GM12878 (cell line): ENCODE measurements around the gene ADD2. TPM values are rescaled to one million over a fixed set of nuclear protein-coding genes. Genes with fewer than 3 reads are reported as not detected.

Source experiments
- ATAC-seq: fragments of 200-7000 bp; cut with Tn5 transposase; 3 replicates; pipeline ENCODE4 v1.9.1; 2020; ENCODE audit warnings: mild to moderate bottlenecking, moderate library complexity
- BruUV-seq: library from RNA; stranded (reverse); fragments of 400-500 nt; replicated peaks from 2 replicates; lab custom pipeline; 2021; lab: Mats Ljungman, UMichigan
- CTCF ChIA-PET: fragments of 300-600 bp; sonication (Branson Sonifier 250); formaldehyde crosslinking; extraction: SDS; loops from one replicate; lab custom pipeline; 2021; ENCODE audit warnings: inconsistent platforms; lab: Yijun Ruan, JAX
- POLR2A ChIA-PET: fragments of 350-600 bp; formaldehyde crosslinking; extraction: SDS; loops from one replicate; lab custom pipeline; 2021; ENCODE audit warnings: inconsistent platforms; lab: Charles Lee
- RAD21 ChIA-PET: fragments of 300-600 bp; sonication (Branson Sonifier 250); formaldehyde crosslinking; loops from one replicate; lab custom pipeline; 2023; ENCODE audit warnings: antibody characterized with exemption; ENCODE audit not compliant: unreplicated experiment; lab: Charles Lee
- SMC1A ChIA-PET: fragments of 300-600 bp; sonication (Branson Sonifier 250); formaldehyde crosslinking; loops from one replicate; lab custom pipeline; 2023; ENCODE audit not compliant: unreplicated experiment, uncharacterized antibody; lab: Charles Lee
- DNase-seq: peaks from one replicate; pipeline ENCODE4 v3.0.0-alpha.2; 2011; ENCODE audit warnings: low read depth, low spot score
- FAIRE-seq: peaks from 3 replicates; lab custom pipeline; 2011; peaks lifted over from hg19 to GRCh38; lab: Jason Lieb, UNC
- H2AFZ ChIP-seq: 2 replicates; pipeline ENCODE4 v1.6.0; 2011; ENCODE audit warnings: low read depth, low read length, control low read depth; ENCODE audit not compliant: control insufficient read depth
- H3K27ac ChIP-seq: 2 replicates; pipeline ENCODE4 v1.5.1; 2011; ENCODE audit warnings: control low read depth; ENCODE audit not compliant: control insufficient read depth, insufficient read depth
- H3K27me3 ChIP-seq, 2 experiments: replicated peaks in 1 of 2; 2 replicates each; pipeline versions ENCODE4 v1.6.0 to v1.6.1; 2011; ENCODE audit warnings: low read length in 1 of 2; ENCODE audit not compliant: control insufficient read depth in 2 of 2, insufficient read depth in 2 of 2
- H3K36me3 ChIP-seq, 2 experiments: 2 replicates each; pipeline ENCODE4 v1.5.1; 2011; ENCODE audit warnings: low read length in 1 of 2; ENCODE audit not compliant: control insufficient read depth in 2 of 2, insufficient read depth in 2 of 2
- H3K4me1 ChIP-seq: 2 replicates; pipeline ENCODE4 v1.6.1; 2011; ENCODE audit warnings: mild to moderate bottlenecking, low read length, moderate library complexity, mixed read lengths; ENCODE audit not compliant: control insufficient read depth, insufficient read depth
- H3K4me2 ChIP-seq: 2 replicates; pipeline ENCODE4 v1.6.0; 2011; ENCODE audit warnings: control low read depth; ENCODE audit not compliant: control insufficient read depth, insufficient read depth
- H3K4me3 ChIP-seq: fragments of 200-600 bp; sonication (generic); 2 replicates; pipeline ENCODE4 v1.5.1; 2016
- H3K79me2 ChIP-seq: 2 replicates; pipeline ENCODE4 v1.6.0; 2011; ENCODE audit warnings: low read length; ENCODE audit not compliant: control insufficient read depth, insufficient read depth
- H3K9ac ChIP-seq: 2 replicates; pipeline ENCODE4 v1.8.0; 2011; ENCODE audit warnings: low read length, control low read depth, mixed read lengths; ENCODE audit not compliant: control insufficient read depth, insufficient read depth
- H3K9me3 ChIP-seq: replicated peaks from 3 replicates; pipeline ENCODE4 v1.5.1; 2011; ENCODE audit warnings: mild to moderate bottlenecking, low read length; ENCODE audit not compliant: control insufficient read depth, insufficient read depth
- H4K20me1 ChIP-seq: 2 replicates; pipeline ENCODE4 v1.6.0; 2011; ENCODE audit not compliant: control insufficient read depth, insufficient read depth
- CBFB ChIP-seq: IDR thresholded peaks from 2 replicates; pipeline ENCODE4 v1.6.1; 2016; ENCODE audit warnings: antibody characterized with exemption, low read depth
- EED ChIP-seq: sonication (generic); IDR thresholded peaks from 2 replicates; pipeline ENCODE4 v1.6.1; 2016; ENCODE audit warnings: antibody characterized with exemption, low read depth
- ESRRA ChIP-seq: IDR thresholded peaks from 2 replicates; pipeline ENCODE4 v1.6.1; 2012; ENCODE audit warnings: mild to moderate bottlenecking, low read length, improper control_type of control experiment
- FOS ChIP-seq: IDR thresholded peaks from 3 replicates; pipeline ENCODE4 v1.6.1; 2011; ENCODE audit warnings: borderline replicate concordance; ENCODE audit not compliant: insufficient read length; ENCODE audit errors: extremely low read depth
- MEF2A ChIP-seq: IDR thresholded peaks from 2 replicates; pipeline ENCODE4 v1.6.1; 2011; ENCODE audit warnings: low read depth, mild to moderate bottlenecking, low read length, moderate library complexity; ENCODE audit not compliant: insufficient read depth
- NR2F1 ChIP-seq: fragments of 450-650 bp; conservative IDR thresholded peaks from 2 replicates; pipeline ENCODE4 v1.6.1; 2017; ENCODE audit warnings: mild to moderate bottlenecking
- POU2F2 ChIP-seq: IDR thresholded peaks from 3 replicates; pipeline ENCODE4 v1.6.1; 2011; ENCODE audit warnings: low read depth, mild to moderate bottlenecking, low read length, borderline replicate concordance
- RBBP5 ChIP-seq: fragments of 200-600 bp; sonication (generic); conservative IDR thresholded peaks from 2 replicates; pipeline ENCODE4 v1.6.1; 2016
- WGBS: methylation state at CpG from one replicate; pipeline ENCODE4 v1.1.6; 2016; ENCODE audit warnings: low lambda C conversion rate; ENCODE audit not compliant: insufficient replicate concordance, insufficient coverage; ENCODE audit errors: missing lambda C conversion rate; 5-methylcytosine and 5-hydroxymethylcytosine counted together
- in situ Hi-C: fragments of 300-500 bp; cut with MboI; formaldehyde crosslinking; loops from 9 replicates; pipeline ENCODE4 v1.14.3; 2018; ENCODE audit warnings: mixed read lengths
- intact Hi-C: fragments of 100-400 bp; cut with micrococcal nuclease; formaldehyde crosslinking; loops from one replicate; pipeline ENCODE4 v1.14.2; 2022; ENCODE audit not compliant: unreplicated experiment
- polyA plus RNA-seq, 11 experiments: library from polyadenylated mRNA; depleted of rRNA in 4 of 11; unstranded in 6 of 11; stranded (reverse) in 5 of 11; fragments of >200 nt; fragmentation: Nextera tagmentation in 4 of 11; fragmentation: Illumina TruSeq in 1 of 11; extraction: Ambion mirVana in 4 of 11; extraction: Trizol in 1 of 11; gene quantifications; 1 replicate in 1 of 11; 2 replicates in 10 of 11; pipeline versions ENCODE4 v1.2.1 to v1.2.3, GENCODE V29; 2011 to 2016; ENCODE audit warnings: inconsistent platforms in 2 of 11, missing spikeins in 2 of 11, low read depth in 1 of 11
- total RNA-seq, 4 experiments: library from RNA; depleted of rRNA in 3 of 4; stranded (reverse); fragments of >200 nt in 3 of 4; fragmentation: Illumina TruSeq in 1 of 4; extraction: Trizol in 1 of 4; gene quantifications; 2 replicates each; pipeline versions ENCODE4 v1.2.1 to v1.2.3, GENCODE V29; 2013 to 2021
- TF ChIP-seq, protein P1 (sequence below): IDR thresholded peaks from 2 replicates; pipeline ENCODE4 v1.6.1; 2012; ENCODE audit warnings: low read length, inconsistent platforms
- TF ChIP-seq, protein P2 (sequence below): fragments of 150-350 bp; IDR thresholded peaks from 2 replicates; pipeline ENCODE4 v1.6.1; 2014; ENCODE audit warnings: mild to moderate bottlenecking, low read depth, low read length

The ADD2 gene
- total and polyA plus RNA-seq, 10 of the 15 experiments (the other 5 are each of a cell fraction or from before 2014, with no cell fraction given): 0.05 to 0.13 (median 0.08) TPM; not detected in 7

DNA sequence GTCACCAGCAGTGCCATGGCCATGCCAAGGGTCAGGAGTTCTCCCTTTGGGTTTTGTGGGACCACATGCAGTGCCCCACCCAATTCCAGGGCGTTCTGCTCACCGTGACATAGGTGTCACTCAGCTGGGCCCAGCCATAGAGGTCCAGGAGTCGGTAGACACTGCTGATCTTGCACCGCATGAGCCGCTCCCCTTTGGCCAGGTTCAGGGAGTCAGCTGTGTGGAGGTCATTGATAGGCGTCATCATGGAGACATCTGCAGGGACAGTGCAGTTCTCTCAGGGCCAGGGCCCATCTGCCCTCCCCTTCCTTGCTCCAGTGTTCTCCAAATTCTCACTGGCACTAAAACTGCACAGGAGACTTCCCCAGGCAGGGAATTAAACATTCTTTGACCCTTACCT is 71.9 kb downstream of the ADD2 start:
- TF ChIP-seq MEF2A: no peak
- no peak for TF ChIP-seq NR2F1
- TF ChIP-seq, protein P1, sequence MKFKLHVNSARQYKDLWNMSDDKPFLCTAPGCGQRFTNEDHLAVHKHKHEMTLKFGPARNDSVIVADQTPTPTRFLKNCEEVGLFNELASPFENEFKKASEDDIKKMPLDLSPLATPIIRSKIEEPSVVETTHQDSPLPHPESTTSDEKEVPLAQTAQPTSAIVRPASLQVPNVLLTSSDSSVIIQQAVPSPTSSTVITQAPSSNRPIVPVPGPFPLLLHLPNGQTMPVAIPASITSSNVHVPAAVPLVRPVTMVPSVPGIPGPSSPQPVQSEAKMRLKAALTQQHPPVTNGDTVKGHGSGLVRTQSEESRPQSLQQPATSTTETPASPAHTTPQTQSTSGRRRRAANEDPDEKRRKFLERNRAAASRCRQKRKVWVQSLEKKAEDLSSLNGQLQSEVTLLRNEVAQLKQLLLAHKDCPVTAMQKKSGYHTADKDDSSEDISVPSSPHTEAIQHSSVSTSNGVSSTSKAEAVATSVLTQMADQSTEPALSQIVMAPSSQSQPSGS: no peak
- no peak for TF ChIP-seq POU2F2
- no peak for TF ChIP-seq RBBP5
- TF ChIP-seq, protein P2, sequence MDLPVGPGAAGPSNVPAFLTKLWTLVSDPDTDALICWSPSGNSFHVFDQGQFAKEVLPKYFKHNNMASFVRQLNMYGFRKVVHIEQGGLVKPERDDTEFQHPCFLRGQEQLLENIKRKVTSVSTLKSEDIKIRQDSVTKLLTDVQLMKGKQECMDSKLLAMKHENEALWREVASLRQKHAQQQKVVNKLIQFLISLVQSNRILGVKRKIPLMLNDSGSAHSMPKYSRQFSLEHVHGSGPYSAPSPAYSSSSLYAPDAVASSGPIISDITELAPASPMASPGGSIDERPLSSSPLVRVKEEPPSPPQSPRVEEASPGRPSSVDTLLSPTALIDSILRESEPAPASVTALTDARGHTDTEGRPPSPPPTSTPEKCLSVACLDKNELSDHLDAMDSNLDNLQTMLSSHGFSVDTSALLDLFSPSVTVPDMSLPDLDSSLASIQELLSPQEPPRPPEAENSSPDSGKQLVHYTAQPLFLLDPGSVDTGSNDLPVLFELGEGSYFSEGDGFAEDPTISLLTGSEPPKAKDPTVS: no peak
- no peak for TF ChIP-seq CBFB
- no peak for TF ChIP-seq FOS
- no peak for TF ChIP-seq ESRRA
- no peak for TF ChIP-seq EED
- ATAC-seq (no peak), FAIRE-seq (no peak), DNase-seq (no peak)
- Histone ChIP-seq H3K79me2 (no peaks in the 10 kb centered on the region), H3K4me1 (no peaks in the 10 kb centered on the region), H3K36me3 (no peaks in the 10 kb centered on the region), H3K27me3 (no peaks in the 10 kb centered on the region), H3K4me3 (no peak overlapping the region), H3K4me2 (no peak overlapping the region), H3K9me3 (no peaks in the 10 kb centered on the region), H3K9ac (no peak overlapping the region), H2AFZ (no peak overlapping the region), H4K20me1 (no peaks in the 10 kb centered on the region), H3K27ac (no peak overlapping the region)
- CTCF ChIA-PET: no interaction called here
- no TSS peak for BruUV-seq
- RAD21 ChIA-PET: no interaction called here
- in situ Hi-C loops (no loop called here), intact Hi-C loops (no loop called here)
- WGBS: 39% methylated on average over 6 of the region's 6 CpGs
- POLR2A ChIA-PET: no interaction called here
- SMC1A ChIA-PET: no interaction called here
